ENCODE results near the gene RNF123.
A peak's percentile ranks its signal among the peaks of the same experiment; 100 is the strongest.

RNF123 gene

DNA sequence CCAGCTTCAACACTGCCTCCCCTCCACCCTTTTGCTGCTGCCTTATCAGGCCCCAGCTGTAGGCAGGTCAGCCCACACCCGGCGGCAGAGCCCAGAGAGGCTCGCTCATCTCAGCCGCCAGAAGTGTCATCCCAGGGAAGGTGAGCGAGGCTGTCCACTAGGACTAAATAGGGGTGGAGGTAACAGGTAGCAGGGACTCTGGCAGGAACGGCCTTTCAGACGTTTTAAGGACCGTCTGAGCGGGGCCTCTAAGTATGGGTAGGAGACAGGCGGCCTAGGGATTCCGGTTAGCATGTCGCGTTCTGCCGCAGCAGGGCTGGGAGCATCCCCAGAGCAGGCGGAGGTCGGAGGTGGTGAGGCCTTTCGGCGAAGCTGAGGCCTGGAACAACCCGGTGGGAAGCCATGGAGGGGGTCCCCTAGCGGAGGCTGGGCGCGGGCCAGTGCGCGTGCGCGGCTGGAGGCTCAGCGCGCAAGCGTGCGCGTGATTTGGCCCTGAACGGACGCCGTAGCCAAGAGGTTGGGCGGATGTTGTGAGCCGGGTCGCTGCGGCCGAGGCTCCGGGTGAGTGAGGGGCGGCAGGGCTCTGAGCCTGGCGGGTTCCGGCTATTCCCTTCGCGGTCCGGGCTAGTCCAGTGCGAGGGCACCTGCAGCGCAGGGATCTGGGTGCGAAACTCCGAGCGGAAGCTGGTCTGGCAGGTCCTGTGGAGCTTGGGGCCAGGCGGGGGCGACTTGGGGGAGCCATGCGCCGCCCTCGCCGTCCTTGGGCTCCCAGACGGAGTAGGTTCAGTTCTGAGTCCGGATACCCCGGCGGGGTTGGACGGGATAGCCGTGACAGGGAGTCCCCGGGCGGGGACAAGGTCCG is at the start of gene RNF123, which contains the start of gene MST1:
Gene RNF123 (plus strand): TSS at position 512 of the 862 bp plus-strand sequence. CDS start 1,609 bp downstream, outside the sequence.
Gene MST1 (minus strand): TSS at position 429 of the 862 bp plus-strand sequence. CDS start 783 bp downstream, outside the sequence.
- peak; percentile 80 to 82 for DNase-seq (ENCODE audit: low read depth in 2 of 2)

DNA sequence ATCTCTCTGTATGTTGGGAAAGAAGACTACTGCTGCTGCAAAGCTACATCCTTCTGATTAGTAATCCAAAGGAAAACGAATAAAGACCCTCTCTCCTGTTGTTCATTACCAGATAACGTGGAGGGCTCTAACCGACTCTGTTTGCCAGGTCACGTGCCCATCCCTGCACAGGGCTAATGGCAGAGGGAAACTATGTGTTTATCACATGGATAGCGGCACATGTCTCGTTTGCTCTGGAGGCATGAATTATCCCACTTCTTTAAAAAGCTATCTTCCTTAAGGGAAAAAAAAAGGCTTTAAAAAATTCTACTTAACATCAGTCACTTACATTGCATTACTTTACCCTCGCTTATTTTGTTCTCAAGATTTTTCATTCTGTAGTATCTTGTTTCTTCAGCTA is 48.1 kb upstream of the RNF123 start:
- no peak for DNase-seq (ENCODE audit: low read depth in 2 of 2)

DNA sequence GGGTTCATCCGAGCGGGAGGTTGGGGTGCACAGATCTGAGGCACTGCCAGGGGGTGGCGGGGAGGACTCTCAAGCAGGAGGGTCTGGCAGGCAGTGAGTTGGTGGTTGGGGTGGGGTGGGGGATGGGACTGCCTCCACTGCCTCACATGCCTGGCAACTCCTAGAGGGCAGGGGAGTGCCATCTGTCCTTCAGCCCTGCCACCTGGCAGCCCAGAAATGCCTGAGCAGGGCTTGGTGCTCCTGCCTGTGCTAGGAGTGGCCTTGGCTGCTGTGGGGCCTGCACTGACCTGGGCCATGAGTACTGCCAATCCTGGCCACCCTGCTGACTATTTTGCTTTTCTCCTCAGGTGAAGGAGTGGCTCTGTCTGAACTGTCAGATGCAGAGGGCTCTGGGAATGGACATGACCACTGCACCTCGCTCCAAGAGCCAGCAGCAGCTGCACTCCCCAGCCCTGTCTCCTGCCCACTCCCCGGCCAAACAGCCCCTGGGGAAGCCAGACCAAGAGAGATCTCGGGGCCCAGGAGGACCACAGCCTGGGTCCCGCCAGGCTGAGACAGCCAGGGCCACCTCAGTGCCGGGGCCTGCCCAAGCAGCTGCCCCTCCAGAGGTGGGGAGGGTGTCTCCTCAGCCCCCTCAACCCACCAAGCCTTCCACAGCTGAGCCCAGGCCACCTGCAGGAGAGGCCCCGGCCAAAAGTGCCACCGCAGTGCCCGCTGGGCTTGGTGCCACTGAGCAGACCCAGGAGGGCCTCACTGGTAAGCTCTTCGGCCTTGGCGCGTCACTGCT is 47.2 kb upstream of the RNF123 start:
- DNase-seq (ENCODE audit: low read depth in 2 of 2), result no peak

DNA sequence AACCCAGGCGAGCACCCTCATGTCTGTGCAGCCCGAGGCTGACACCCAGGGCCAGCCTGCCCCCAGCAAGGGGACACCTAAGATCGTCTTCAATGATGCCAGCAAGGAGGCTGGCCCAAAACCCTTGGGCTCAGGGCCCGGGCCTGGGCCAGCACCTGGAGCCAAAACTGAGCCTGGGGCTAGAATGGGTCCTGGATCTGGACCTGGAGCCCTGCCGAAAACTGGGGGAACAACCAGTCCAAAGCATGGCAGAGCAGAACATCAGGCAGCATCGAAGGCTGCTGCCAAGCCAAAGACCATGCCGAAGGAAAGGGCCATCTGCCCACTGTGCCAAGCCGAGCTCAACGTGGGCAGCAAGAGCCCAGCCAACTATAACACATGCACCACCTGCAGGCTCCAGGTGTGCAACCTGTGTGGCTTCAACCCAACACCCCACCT is 46.6 kb upstream of the RNF123 start:
- no peak for DNase-seq (ENCODE audit: low read depth in 2 of 2)

DNA sequence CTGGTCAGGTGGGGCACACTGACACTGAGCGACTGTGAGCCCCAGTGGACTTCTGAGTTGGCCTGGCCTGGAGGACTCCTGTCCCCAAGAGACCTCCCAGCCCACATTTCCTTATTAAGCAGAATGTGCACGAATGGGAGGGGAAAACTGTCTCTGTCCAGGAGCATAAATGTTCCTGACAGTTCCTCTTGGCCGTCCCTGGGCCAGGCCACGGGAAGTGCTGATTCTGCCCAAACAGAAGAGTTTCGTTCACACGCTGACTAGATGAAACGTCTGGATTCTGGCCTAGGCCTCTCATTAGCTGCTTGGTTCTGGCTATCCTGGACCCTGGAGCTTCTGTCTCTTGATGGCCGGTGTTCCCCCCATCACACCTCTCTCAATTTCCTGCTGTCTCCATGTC is 44.7 kb upstream of the RNF123 start:
- no peak for DNase-seq (ENCODE audit: low read depth in 2 of 2)

DNA sequence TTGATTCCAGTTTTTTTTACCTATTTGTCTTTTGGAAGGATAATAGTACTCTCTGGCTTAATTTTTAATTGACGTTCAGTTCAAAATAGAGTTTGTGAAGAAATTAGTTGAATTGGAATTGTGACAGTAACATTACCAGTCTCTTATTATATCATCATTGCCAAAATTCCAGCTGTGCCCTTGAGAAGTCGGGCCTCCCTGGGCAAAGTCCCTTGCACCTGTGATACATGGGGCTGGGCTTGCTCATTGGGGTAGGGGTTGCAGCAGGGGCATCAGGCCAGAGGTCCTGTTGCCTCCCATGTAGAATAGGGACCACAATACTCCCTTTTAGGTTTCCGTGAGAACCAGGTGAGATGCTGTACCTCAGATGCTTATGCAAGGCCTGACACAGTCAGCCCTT is 43.1 kb upstream of the RNF123 start:
- DNase-seq (ENCODE audit: low read depth in 2 of 2), result no peak

DNA sequence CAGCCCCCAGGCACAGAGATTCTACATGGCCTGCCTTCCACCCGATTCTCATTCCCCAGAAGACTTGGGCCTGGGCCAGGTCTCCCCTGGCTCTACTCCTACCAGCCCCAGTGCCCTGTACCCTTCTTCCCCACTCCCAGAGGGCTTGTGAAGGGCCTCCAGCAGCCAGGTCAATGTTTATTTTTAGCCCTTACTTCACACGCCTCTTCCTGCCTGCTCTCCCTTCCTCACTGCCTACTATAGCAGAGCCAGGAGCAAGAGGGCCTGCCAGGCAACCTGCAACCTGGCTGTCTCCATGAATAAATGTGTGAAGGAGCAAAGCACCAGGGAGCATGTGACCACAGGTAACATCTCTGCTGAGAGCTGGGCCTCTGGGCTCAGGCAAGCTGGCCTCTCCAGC is 41.6 kb upstream of the RNF123 start:
- no peak for DNase-seq (ENCODE audit: low read depth in 2 of 2)

DNA sequence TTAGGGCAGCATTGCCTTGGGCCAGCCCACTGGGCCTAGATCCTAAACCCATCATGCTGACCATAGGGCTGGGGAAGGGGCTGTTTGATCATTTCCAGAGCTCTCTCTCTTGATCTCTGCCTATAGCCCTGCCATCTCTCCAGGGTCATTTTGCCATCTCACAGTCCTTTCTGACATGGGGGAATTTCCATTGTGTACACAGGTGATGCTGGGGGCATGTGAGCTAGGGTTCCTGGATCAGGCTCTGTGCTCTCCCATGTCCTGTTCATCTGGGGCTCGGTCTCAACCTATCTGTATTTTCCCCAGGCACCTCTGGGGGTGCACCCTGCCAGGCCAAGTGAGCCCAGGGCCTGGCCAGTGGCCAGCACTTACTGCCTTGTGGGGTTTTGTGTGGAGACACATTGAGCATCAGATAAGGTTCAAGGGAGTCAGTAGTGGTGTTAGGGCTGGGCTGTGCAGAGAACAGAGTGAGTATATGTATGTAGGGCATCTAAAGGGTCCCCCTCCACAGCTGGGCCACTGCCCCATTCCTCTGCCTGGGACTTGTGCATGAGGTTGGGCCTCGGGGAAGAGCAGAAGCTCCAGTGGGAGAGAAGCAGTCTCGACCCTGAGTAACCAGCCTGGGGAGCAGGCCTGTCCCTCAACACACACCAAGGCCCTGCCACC is 40.9 kb upstream of the RNF123 start:
- no peak for DNase-seq (ENCODE audit: low read depth in 2 of 2)

DNA sequence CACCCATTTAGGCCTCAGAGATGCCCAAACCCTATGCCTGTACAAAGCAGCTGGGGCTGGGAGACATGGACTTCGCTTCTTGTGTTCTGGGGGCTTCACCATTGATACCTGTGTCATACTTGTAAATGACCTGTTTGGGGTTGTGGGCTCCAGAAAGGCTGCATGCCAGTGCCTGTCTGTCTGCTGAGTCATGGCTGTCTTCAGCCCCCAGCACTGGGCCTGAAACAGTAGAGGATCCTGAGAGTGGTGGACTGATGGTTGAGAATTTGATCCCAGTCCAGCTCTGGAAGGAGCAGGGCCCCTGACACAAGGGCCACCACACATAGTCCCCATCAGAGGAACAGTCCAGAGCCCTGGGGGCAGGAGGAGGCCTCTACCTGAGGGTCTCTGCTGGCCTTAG is 39.8 kb upstream of the RNF123 start:
- no peak for DNase-seq (ENCODE audit: low read depth in 2 of 2)

DNA sequence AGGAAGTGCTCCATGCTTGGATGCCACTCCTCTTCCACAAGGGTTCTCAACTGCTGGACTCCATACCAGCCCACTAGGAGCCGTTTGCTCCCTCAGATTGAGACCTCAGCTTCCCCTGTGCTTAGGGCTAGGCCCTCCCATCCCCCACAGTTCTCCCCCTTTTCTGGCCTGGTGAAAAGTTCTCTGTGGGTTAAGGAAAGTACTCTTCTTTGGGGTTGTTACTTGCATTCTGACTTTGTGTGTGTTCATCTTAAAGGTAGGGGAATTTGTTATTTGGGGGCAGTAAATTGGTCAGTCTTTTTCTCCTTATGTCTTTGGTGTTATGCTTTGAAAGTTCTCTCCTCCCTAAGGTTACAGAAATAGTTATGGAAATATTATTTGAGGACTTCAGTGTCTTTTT is 39.2 kb upstream of the RNF123 start:
- DNase-seq (ENCODE audit: low read depth in 2 of 2), result no peak

DNA sequence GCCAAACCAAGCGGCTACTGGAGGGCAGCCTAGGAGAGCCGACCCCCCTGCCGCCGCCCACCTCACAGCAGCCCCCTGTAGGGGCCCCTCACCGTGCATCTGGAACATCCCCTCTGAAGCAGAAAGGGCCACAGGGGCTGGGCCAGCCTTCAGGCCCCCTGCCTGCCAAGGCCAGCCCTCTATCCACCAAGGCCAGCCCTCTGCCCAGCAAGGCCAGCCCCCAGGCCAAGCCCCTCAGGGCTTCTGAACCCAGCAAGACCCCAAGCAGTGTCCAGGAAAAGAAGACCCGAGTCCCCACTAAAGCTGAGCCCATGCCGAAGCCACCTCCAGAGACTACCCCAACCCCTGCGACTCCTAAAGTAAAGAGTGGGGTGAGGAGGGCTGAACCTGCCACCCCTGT is 38.7 kb upstream of the RNF123 start:
- DNase-seq (ENCODE audit: low read depth in 2 of 2), result no peak

DNA sequence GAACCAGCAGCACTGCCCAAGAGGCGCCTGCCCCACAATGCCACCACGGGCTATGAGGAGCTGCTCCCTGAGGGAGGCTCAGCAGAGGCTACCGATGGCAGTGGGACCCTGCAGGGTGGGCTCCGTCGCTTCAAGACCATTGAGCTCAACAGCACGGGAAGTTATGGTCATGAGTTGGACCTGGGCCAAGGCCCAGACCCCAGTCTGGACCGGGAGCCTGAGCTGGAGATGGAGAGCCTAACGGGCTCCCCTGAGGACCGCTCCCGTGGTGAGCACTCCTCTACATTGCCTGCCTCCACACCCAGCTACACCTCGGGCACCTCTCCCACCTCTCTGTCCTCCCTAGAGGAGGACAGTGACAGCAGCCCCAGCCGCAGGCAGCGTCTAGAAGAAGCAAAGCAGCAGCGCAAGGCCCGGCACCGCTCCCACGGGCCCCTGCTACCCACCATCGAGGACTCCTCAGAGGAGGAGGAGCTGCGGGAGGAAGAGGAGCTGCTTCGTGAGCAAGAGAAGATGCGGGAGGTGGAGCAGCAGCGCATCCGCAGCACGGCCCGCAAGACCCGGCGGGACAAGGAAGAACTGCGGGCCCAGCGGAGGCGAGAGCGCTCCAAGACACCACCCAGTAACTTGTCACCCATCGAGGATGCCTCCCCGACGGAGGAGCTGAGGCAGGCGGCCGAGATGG is 37.0 kb upstream of the RNF123 start:
- no peak for DNase-seq (ENCODE audit: low read depth in 2 of 2)

DNA sequence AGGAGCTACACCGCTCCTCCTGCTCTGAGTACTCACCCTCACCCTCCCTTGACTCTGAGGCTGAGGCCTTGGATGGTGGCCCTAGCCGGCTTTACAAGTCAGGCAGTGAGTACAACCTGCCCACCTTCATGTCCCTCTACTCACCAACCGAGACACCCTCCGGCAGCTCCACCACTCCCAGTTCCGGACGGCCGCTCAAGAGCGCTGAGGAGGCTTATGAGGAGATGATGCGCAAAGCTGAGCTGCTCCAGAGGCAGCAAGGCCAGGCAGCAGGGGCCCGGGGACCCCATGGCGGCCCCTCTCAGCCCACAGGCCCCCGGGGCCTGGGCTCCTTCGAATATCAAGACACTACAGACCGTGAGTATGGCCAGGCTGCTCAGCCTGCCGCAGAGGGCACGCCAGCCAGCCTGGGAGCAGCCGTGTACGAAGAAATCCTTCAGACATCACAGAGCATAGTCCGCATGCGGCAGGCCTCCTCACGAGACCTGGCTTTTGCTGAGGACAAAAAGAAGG is 36.4 kb upstream of the RNF123 start:
- no peak for DNase-seq (ENCODE audit: low read depth in 2 of 2)

DNA sequence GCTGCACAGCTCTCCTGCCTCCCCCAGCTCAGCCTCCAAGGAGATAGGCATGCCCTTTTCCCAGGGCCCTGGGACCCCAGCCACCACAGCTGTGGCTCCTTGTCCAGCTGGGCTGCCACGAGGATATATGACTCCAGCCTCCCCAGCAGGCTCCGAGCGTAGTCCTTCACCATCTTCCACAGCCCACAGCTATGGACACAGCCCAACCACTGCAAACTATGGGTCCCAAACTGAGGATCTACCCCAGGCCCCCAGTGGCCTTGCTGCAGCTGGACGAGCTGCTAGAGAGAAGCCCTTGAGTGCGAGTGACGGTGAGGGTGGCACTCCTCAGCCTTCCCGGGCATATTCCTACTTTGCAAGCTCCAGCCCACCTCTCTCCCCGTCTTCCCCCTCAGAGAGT is 35.7 kb upstream of the RNF123 start:
- no peak for DNase-seq (ENCODE audit: low read depth in 2 of 2)

DNA sequence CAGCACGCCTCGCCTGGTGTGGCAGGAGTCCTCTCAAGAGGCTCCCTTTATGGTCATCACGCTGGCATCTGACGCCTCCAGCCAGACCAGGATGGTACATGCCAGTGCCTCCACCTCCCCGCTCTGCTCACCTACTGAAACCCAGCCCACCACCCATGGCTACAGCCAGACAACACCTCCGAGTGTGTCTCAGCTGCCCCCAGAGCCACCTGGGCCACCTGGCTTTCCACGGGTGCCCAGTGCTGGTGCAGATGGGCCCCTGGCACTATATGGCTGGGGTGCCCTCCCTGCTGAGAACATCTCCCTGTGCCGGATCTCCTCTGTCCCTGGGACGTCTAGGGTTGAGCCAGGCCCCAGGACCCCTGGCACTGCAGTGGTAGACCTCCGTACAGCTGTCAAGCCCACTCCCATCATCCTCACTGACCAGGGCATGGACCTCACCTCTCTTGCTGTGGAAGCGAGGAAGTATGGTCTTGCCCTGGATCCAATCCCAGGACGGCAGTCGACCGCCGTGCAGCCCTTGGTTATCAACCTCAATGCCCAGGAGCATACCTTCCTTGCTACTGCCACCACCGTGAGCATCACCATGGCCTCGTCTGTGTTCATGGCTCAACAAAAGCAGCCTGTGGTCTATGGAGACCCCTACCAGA is 35.1 kb upstream of the RNF123 start:
- no peak for DNase-seq (ENCODE audit: low read depth in 2 of 2)

DNA sequence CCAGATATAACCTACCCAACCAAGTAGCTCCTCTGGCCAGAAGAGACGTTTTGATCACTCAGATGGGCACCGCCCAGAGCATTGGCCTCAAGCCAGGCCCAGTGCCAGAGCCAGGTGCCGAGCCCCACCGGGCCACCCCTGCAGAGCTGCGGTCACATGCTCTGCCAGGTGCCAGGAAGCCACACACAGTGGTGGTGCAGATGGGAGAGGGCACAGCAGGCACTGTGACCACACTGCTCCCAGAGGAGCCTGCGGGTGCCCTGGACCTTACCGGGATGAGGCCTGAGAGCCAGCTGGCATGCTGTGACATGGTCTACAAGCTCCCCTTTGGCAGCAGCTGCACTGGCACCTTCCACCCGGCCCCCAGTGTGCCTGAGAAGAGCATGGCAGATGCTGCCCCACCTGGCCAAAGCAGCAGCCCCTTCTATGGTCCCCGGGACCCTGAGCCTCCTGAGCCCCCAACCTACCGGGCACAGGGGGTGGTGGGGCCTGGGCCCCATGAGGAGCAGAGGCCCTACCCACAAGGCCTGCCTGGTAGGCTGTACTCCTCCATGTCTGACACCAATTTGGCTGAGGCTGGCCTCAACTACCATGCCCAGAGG is 34.3 kb upstream of the RNF123 start:
- no peak for DNase-seq (ENCODE audit: low read depth in 2 of 2)

DNA sequence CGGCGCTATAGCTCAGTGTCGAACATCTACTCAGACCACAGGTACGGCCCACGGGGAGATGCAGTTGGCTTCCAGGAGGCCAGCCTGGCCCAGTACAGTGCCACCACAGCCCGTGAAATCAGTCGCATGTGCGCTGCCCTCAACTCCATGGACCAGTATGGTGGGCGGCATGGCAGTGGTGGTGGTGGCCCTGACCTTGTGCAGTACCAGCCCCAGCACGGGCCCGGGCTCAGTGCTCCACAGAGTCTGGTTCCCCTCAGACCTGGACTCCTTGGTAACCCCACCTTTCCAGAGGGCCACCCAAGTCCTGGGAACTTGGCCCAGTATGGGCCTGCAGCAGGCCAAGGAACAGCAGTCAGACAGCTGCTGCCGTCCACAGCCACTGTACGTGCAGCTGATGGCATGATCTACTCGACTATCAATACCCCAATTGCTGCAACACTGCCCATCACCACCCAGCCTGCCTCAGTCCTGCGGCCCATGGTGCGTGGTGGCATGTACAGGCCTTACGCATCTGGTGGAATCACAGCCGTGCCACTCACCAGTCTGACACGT is 33.5 kb upstream of the RNF123 start:
- DNase-seq (ENCODE audit: low read depth in 2 of 2), result no peak

DNA sequence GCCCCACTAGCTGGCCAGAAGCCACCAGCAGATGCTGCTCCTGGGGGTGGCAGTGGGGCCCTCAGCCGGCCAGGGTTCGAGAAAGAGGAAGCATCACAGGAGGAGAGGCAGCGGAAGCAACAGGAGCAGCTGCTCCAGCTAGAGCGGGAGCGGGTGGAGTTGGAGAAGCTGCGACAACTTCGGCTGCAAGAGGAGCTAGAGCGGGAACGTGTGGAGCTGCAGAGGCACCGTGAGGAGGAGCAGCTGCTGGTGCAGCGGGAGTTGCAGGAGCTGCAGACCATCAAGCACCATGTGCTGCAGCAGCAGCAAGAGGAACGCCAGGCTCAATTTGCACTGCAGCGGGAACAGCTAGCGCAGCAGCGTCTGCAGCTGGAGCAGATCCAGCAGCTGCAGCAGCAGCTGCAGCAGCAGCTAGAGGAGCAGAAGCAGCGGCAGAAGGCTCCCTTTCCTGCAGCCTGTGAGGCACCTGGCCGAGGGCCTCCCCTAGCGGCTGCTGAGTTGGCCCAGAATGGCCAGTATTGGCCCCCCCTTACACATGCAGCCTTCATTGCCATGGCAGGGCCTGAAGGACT is 32.7 kb upstream of the RNF123 start:
- DNase-seq (ENCODE audit: low read depth in 2 of 2), result no peak

DNA sequence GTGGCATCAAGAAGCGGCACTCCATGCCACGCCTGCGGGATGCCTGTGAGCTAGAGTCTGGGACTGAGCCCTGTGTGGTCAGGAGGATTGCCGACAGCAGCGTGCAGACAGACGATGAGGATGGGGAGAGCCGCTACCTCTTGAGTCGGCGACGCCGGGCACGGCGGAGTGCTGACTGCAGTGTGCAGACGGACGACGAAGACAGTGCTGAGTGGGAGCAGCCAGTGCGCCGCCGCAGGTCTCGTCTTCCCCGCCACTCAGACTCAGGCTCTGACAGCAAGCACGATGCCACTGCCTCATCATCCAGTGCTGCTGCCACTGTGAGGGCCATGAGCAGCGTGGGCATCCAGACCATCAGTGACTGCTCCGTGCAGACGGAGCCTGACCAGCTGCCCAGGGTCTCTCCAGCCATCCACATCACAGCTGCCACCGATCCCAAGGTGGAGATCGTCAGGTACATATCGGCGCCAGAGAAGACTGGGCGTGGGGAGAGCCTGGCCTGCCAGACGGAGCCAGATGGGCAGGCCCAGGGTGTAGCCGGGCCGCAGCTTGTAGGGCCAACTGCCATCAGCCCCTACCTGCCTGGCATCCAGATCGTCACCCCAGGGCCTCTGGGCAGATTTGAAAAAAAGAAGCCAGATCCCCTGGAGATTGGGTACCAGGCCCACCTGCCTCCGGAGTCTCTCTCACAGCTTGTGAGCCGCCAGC is 32.0 kb upstream of the RNF123 start:
- DNase-seq (ENCODE audit: low read depth in 2 of 2), result no peak
